Measurements from ENCODE around the gene MAN1C1. TPM values are rescaled to one million over a fixed set of nuclear protein-coding genes. Genes with fewer than 3 reads are reported as not detected.

The MAN1C1 gene
- total and polyA plus RNA-seq, 5 donors from 2014 or later, result 3.1 to 15.1 (median 3.5) TPM

- Histone ChIP-seq H3K4me1 (ENCODE audit: control insufficient read depth, insufficient read depth, low read length, poor library complexity, severe bottlenecking) (peaks cover 56% of the 10 kb centered on the region), H3K4me3 (ENCODE audit: low read depth, low read length) (no peak overlapping the region), H3K27ac (ENCODE audit: insufficient read depth, low read length, poor library complexity, severe bottlenecking) (no peak overlapping the region), H3K36me3 (ENCODE audit: control insufficient read depth, insufficient read depth, low read length) (no peaks in the 10 kb centered on the region), H3K9me3 (ENCODE audit: control insufficient read depth in 2 of 2, low read length in 2 of 2) (no peaks in the 10 kb centered on the region), H3K27me3 (ENCODE audit: control insufficient read depth, insufficient read depth, low read length) (peaks cover 9% of the 10 kb centered on the region)
- peaks cover 34 to 90% (median 59%) of the 10 kb centered on the region in 4 donors for H3K4me1 Mint-ChIP-seq
- peaks cover 0 to 5% (median 0%) of the 10 kb centered on the region in 7 donors for H3K9me3 Mint-ChIP-seq
- H3K4me3 Mint-ChIP-seq, result peak overlapping the region in 3 of 4 donors; percentile 19 to 97 (median 47)
- ATAC-seq (ENCODE audit: low read depth in 2 of 2) (no peak), DNase-seq (no peak)
- H3K27ac Mint-ChIP-seq, result peak overlapping the region; percentile 31 to 93 (median 89)
- peaks cover 4% of the 10 kb centered on the region for H3K36me3 Mint-ChIP-seq
- H3K27me3 Mint-ChIP-seq, result peaks cover 33% of the 10 kb centered on the region
Measured at GRCh38 chr1:25623007-25623406, 6.4 kb downstream of the MAN1C1 start.

GRCh38 chr1:25623731-25624130 is 7.1 kb downstream of the MAN1C1 start:
- H3K36me3 ChIP-seq (ENCODE audit: control insufficient read depth, insufficient read depth, low read length), result no peaks in the 10 kb centered on the region
- Mint-ChIP-seq H3K36me3 (peaks cover 4% of the 10 kb centered on the region), H3K9me3 (peaks cover 0 to 5% (median 0%) of the 10 kb centered on the region in 7 donors), H3K27me3 (peaks cover 26% of the 10 kb centered on the region), H3K27ac (peak overlapping the region; percentile 14 to 93 (median 61)), H3K4me1 (peaks cover 33 to 88% (median 55%) of the 10 kb centered on the region in 4 donors), H3K4me3 (peak overlapping the region in 1 of 4 donors; percentile 54)
- H3K4me3 ChIP-seq (ENCODE audit: low read depth, low read length), result peak overlapping the region; percentile 7
- no peaks in the 10 kb centered on the region for H3K9me3 ChIP-seq (ENCODE audit: control insufficient read depth in 2 of 2, low read length in 2 of 2)
- DNase-seq (no peak), ATAC-seq (ENCODE audit: low read depth in 2 of 2) (no peak)
- H3K4me1 ChIP-seq (ENCODE audit: control insufficient read depth, insufficient read depth, low read length, poor library complexity, severe bottlenecking), result peaks cover 49% of the 10 kb centered on the region
- H3K27ac ChIP-seq (ENCODE audit: insufficient read depth, low read length, poor library complexity, severe bottlenecking), result no peak overlapping the region
- peaks cover 9% of the 10 kb centered on the region for H3K27me3 ChIP-seq (ENCODE audit: control insufficient read depth, insufficient read depth, low read length)

GRCh38 chr1:25624156-25624555 is 7.6 kb downstream of the MAN1C1 start:
- ATAC-seq (ENCODE audit: low read depth in 2 of 2) (no peak), DNase-seq (peak in 1 of 3 donors; percentile 62)
- H3K27me3 Mint-ChIP-seq, result peaks cover 22% of the 10 kb centered on the region
- H3K9me3 Mint-ChIP-seq, result peaks cover 0 to 5% (median 0%) of the 10 kb centered on the region in 7 donors
- Histone ChIP-seq H3K27ac (ENCODE audit: insufficient read depth, low read length, poor library complexity, severe bottlenecking) (no peak overlapping the region), H3K27me3 (ENCODE audit: control insufficient read depth, insufficient read depth, low read length) (peaks cover 9% of the 10 kb centered on the region), H3K4me3 (ENCODE audit: low read depth, low read length) (peak overlapping the region; percentile 7), H3K9me3 (ENCODE audit: control insufficient read depth in 2 of 2, low read length in 2 of 2) (no peaks in the 10 kb centered on the region), H3K36me3 (ENCODE audit: control insufficient read depth, insufficient read depth, low read length) (no peaks in the 10 kb centered on the region), H3K4me1 (ENCODE audit: control insufficient read depth, insufficient read depth, low read length, poor library complexity, severe bottlenecking) (peaks cover 48% of the 10 kb centered on the region)
- H3K27ac Mint-ChIP-seq, result peak overlapping the region in 2 of 3 donors; percentile 14
- H3K4me3 Mint-ChIP-seq, result peak overlapping the region in 3 of 4 donors; percentile 0 to 31 (median 7)
- peaks cover 4% of the 10 kb centered on the region for H3K36me3 Mint-ChIP-seq
- H3K4me1 Mint-ChIP-seq, result peaks cover 33 to 88% (median 55%) of the 10 kb centered on the region in 4 donors

- Histone ChIP-seq H3K36me3 (ENCODE audit: control insufficient read depth, insufficient read depth, low read length) (no peaks in the 10 kb centered on the region), H3K27ac (ENCODE audit: insufficient read depth, low read length, poor library complexity, severe bottlenecking) (no peak overlapping the region), H3K4me1 (ENCODE audit: control insufficient read depth, insufficient read depth, low read length, poor library complexity, severe bottlenecking) (peaks cover 51% of the 10 kb centered on the region), H3K9me3 (ENCODE audit: control insufficient read depth in 2 of 2, low read length in 2 of 2) (no peaks in the 10 kb centered on the region), H3K27me3 (ENCODE audit: control insufficient read depth, insufficient read depth, low read length) (peaks cover 8% of the 10 kb centered on the region), H3K4me3 (ENCODE audit: low read depth, low read length) (no peak overlapping the region)
- Mint-ChIP-seq H3K36me3 (peaks cover 4% of the 10 kb centered on the region), H3K4me3 (peak overlapping the region in 2 of 4 donors; percentile 0 to 47), H3K4me1 (peaks cover 35 to 88% (median 54%) of the 10 kb centered on the region in 4 donors), H3K27me3 (peaks cover 18% of the 10 kb centered on the region), H3K9me3 (peaks cover 0 to 5% (median 0%) of the 10 kb centered on the region in 7 donors), H3K27ac (peak overlapping the region in 2 of 3 donors; percentile 8 to 14)
- DNase-seq (no peak), ATAC-seq (ENCODE audit: low read depth in 2 of 2) (no peak)
Measured at GRCh38 chr1:25624604-25625003, 8.0 kb downstream of the MAN1C1 start.

- H3K9me3 Mint-ChIP-seq, result peaks cover 0 to 5% (median 0%) of the 10 kb centered on the region in 7 donors
- Histone ChIP-seq H3K27ac (ENCODE audit: insufficient read depth, low read length, poor library complexity, severe bottlenecking) (no peak overlapping the region), H3K27me3 (ENCODE audit: control insufficient read depth, insufficient read depth, low read length) (peaks cover 5% of the 10 kb centered on the region), H3K36me3 (ENCODE audit: control insufficient read depth, insufficient read depth, low read length) (no peaks in the 10 kb centered on the region), H3K9me3 (ENCODE audit: control insufficient read depth in 2 of 2, low read length in 2 of 2) (no peaks in the 10 kb centered on the region), H3K4me1 (ENCODE audit: control insufficient read depth, insufficient read depth, low read length, poor library complexity, severe bottlenecking) (peaks cover 39% of the 10 kb centered on the region), H3K4me3 (ENCODE audit: low read depth, low read length) (no peak overlapping the region)
- H3K27me3 Mint-ChIP-seq, result peaks cover 17% of the 10 kb centered on the region
- H3K36me3 Mint-ChIP-seq, result peaks cover 4% of the 10 kb centered on the region
- DNase-seq, result no peak
- H3K27ac Mint-ChIP-seq, result peak overlapping the region in 1 of 3 donors; percentile 56
- ATAC-seq (ENCODE audit: low read depth in 2 of 2), result no peak
- no peak overlapping the region for H3K4me3 Mint-ChIP-seq
- H3K4me1 Mint-ChIP-seq, result peaks cover 23 to 88% (median 45%) of the 10 kb centered on the region in 4 donors
Measured at GRCh38 chr1:25626018-25626417, 9.4 kb downstream of the MAN1C1 start.

- H3K27ac Mint-ChIP-seq, result peak overlapping the region in 1 of 3 donors; percentile 53
- peaks cover 22 to 87% (median 48%) of the 10 kb centered on the region in 4 donors for H3K4me1 Mint-ChIP-seq
- H3K36me3 ChIP-seq (ENCODE audit: control insufficient read depth, insufficient read depth, low read length), result no peaks in the 10 kb centered on the region
- peak overlapping the region; percentile 37 for H3K4me3 ChIP-seq (ENCODE audit: low read depth, low read length)
- DNase-seq, result peak in 2 of 3 donors; percentile 31 to 37
- H3K9me3 Mint-ChIP-seq, result peaks cover 0 to 5% (median 0%) of the 10 kb centered on the region in 7 donors
- H3K27me3 Mint-ChIP-seq, result peaks cover 24% of the 10 kb centered on the region
- ATAC-seq (ENCODE audit: low read depth in 2 of 2), result peak in 1 of 2 donors; percentile 26
- H3K27me3 ChIP-seq (ENCODE audit: control insufficient read depth, insufficient read depth, low read length), result peaks cover 8% of the 10 kb centered on the region
- H3K4me3 Mint-ChIP-seq, result peak overlapping the region; percentile 0 to 57 (median 26)
- H3K4me1 ChIP-seq (ENCODE audit: control insufficient read depth, insufficient read depth, low read length, poor library complexity, severe bottlenecking), result peaks cover 22% of the 10 kb centered on the region
- H3K27ac ChIP-seq (ENCODE audit: insufficient read depth, low read length, poor library complexity, severe bottlenecking), result no peak overlapping the region
- peaks cover 9% of the 10 kb centered on the region for H3K36me3 Mint-ChIP-seq
- H3K9me3 ChIP-seq (ENCODE audit: control insufficient read depth in 2 of 2, low read length in 2 of 2), result no peaks in the 10 kb centered on the region
Measured at GRCh38 chr1:25628741-25629421, 12.3 kb downstream of the MAN1C1 start.

GRCh38 chr1:25629836-25630235 is 13.2 kb downstream of the MAN1C1 start:
- peaks cover 9% of the 10 kb centered on the region for H3K36me3 Mint-ChIP-seq
- Histone ChIP-seq H3K36me3 (ENCODE audit: control insufficient read depth, insufficient read depth, low read length) (no peaks in the 10 kb centered on the region), H3K27ac (ENCODE audit: insufficient read depth, low read length, poor library complexity, severe bottlenecking) (no peak overlapping the region), H3K9me3 (ENCODE audit: control insufficient read depth in 2 of 2, low read length in 2 of 2) (no peaks in the 10 kb centered on the region), H3K27me3 (ENCODE audit: control insufficient read depth, insufficient read depth, low read length) (peaks cover 8% of the 10 kb centered on the region), H3K4me1 (ENCODE audit: control insufficient read depth, insufficient read depth, low read length, poor library complexity, severe bottlenecking) (peaks cover 14% of the 10 kb centered on the region), H3K4me3 (ENCODE audit: low read depth, low read length) (no peak overlapping the region)
- peaks cover 22 to 85% (median 44%) of the 10 kb centered on the region in 4 donors for H3K4me1 Mint-ChIP-seq
- peak overlapping the region in 2 of 4 donors; percentile 46 to 57 for H3K4me3 Mint-ChIP-seq
- DNase-seq (no peak), ATAC-seq (ENCODE audit: low read depth in 2 of 2) (no peak)
- H3K27ac Mint-ChIP-seq, result peak overlapping the region in 1 of 3 donors; percentile 53
- H3K9me3 Mint-ChIP-seq, result peaks cover 0 to 5% (median 0%) of the 10 kb centered on the region in 7 donors
- H3K27me3 Mint-ChIP-seq, result peaks cover 28% of the 10 kb centered on the region

Data from CD4-positive, CD25-positive, alpha-beta regulatory T cell (primary cell).